ENCODE measurements around the gene MANSC1. TPM values are rescaled to one million over a fixed set of nuclear protein-coding genes. Genes with fewer than 3 reads are reported as not detected.

MANSC1 gene
- total and polyA plus RNA-seq, 2 experiments from 2014 or later = 8.2 to 12.2 TPM

GRCh38 chr12:12338527-12339168 lies 11.4 kb downstream of the MANSC1 start:
- Histone ChIP-seq H4K20me1 (ENCODE audit: insufficient read depth) (no peaks in the 10 kb centered on the region), H3K4me1 (ENCODE audit: insufficient read depth) (no peaks in the 10 kb centered on the region), H3K4me3 (no peak overlapping the region), H3K79me2 (ENCODE audit: insufficient read depth) (no peaks in the 10 kb centered on the region), H3K27me3 (replicated peaks; ENCODE audit: insufficient read depth) (no peaks in the 10 kb centered on the region), H3K9me2 (ENCODE audit: insufficient read depth) (no peaks in the 10 kb centered on the region), H3K36me3 (ENCODE audit: low read depth) (no peaks in the 10 kb centered on the region), H3K9me3 (ENCODE audit: low read depth) (no peaks in the 10 kb centered on the region), H3K9ac (no peak overlapping the region), H2AFZ (no peak overlapping the region), H3K4me2 (ENCODE audit: unreplicated experiment) (no peak overlapping the region), H3F3A (ENCODE audit: insufficient read depth) (no peaks in the 10 kb centered on the region), H3K27ac (no peak overlapping the region)
- peak; percentile 28 for DNase-seq
- in situ Hi-C loops (cut with MboI) = no loop called here
- 89 to 94% methylated on average over 8 of the region's 8 CpGs for WGBS, 2 experiments (ENCODE audit: low coverage in 1 of 2, low lambda C conversion rate in 2 of 2, missing lambda C conversion rate in 2 of 2)
- TF ChIP-seq EZH2 (IDR thresholded peaks at IDR 0.05; ENCODE audit: insufficient read depth, poor library complexity, severe bottlenecking) = no peak
- TF ChIP-seq EZH2phosphoT487 (IDR thresholded peaks at IDR 0.05; ENCODE audit: insufficient read depth, low read depth) = no peak

GRCh38 chr12:12336511-12336910 lies 13.5 kb downstream of the MANSC1 start:
- Histone ChIP-seq H3K9me2 (ENCODE audit: insufficient read depth) (no peaks in the 10 kb centered on the region), H3K4me3 (no peak overlapping the region), H3F3A (ENCODE audit: insufficient read depth) (no peaks in the 10 kb centered on the region), H3K4me1 (ENCODE audit: insufficient read depth) (no peaks in the 10 kb centered on the region), H3K9me3 (ENCODE audit: low read depth) (no peaks in the 10 kb centered on the region), H2AFZ (no peak overlapping the region), H3K27me3 (replicated peaks; ENCODE audit: insufficient read depth) (no peaks in the 10 kb centered on the region), H3K36me3 (ENCODE audit: low read depth) (no peaks in the 10 kb centered on the region), H4K20me1 (ENCODE audit: insufficient read depth) (no peaks in the 10 kb centered on the region), H3K9ac (no peak overlapping the region), H3K79me2 (ENCODE audit: insufficient read depth) (no peaks in the 10 kb centered on the region), H3K27ac (no peak overlapping the region), H3K4me2 (ENCODE audit: unreplicated experiment) (no peak overlapping the region)
- DNase-seq = no peak
- in situ Hi-C loops (cut with MboI) = no loop called here
- TF ChIP-seq EZH2phosphoT487 (IDR thresholded peaks at IDR 0.05; ENCODE audit: insufficient read depth, low read depth) = no peak
- no peak for TF ChIP-seq EZH2 (IDR thresholded peaks at IDR 0.05; ENCODE audit: insufficient read depth, poor library complexity, severe bottlenecking)
- 78 to 87% methylated on average over 1 of the region's 1 CpG for WGBS, 2 experiments (ENCODE audit: low coverage in 1 of 2, low lambda C conversion rate in 2 of 2, missing lambda C conversion rate in 2 of 2)

GRCh38 chr12:12336049-12336411 lies 14.0 kb downstream of the MANSC1 start:
- no peaks in the 10 kb centered on the region for H3K9me3 ChIP-seq (ENCODE audit: low read depth)
- WGBS, 2 experiments (ENCODE audit: low coverage in 1 of 2, low lambda C conversion rate in 2 of 2, missing lambda C conversion rate in 2 of 2) = 95 to 98% methylated on average over 5 of the region's 5 CpGs
- no peaks in the 10 kb centered on the region for H3F3A ChIP-seq (ENCODE audit: insufficient read depth)
- no peak overlapping the region for H3K4me2 ChIP-seq (ENCODE audit: unreplicated experiment)
- in situ Hi-C loops (cut with MboI) = no loop called here
- no peaks in the 10 kb centered on the region for H3K9me2 ChIP-seq (ENCODE audit: insufficient read depth)
- H4K20me1 ChIP-seq (ENCODE audit: insufficient read depth) = no peaks in the 10 kb centered on the region
- H3K27me3 ChIP-seq (replicated peaks; ENCODE audit: insufficient read depth) = no peaks in the 10 kb centered on the region
- DNase-seq = no peak
- H2AFZ ChIP-seq = no peak overlapping the region
- TF ChIP-seq EZH2phosphoT487 (IDR thresholded peaks at IDR 0.05; ENCODE audit: insufficient read depth, low read depth) (no peak), EZH2 (IDR thresholded peaks at IDR 0.05; ENCODE audit: insufficient read depth, poor library complexity, severe bottlenecking) (no peak)
- H3K36me3 ChIP-seq (ENCODE audit: low read depth) = no peaks in the 10 kb centered on the region
- H3K9ac ChIP-seq = no peak overlapping the region
- H3K4me1 ChIP-seq (ENCODE audit: insufficient read depth) = no peaks in the 10 kb centered on the region
- H3K79me2 ChIP-seq (ENCODE audit: insufficient read depth) = no peaks in the 10 kb centered on the region
- H3K4me3 ChIP-seq = no peak overlapping the region
- H3K27ac ChIP-seq = no peak overlapping the region

GRCh38 chr12:12334367-12335040 lies 15.5 kb downstream of the MANSC1 start:
- in situ Hi-C loops (cut with MboI) = no loop called here
- H3K4me2 ChIP-seq (ENCODE audit: unreplicated experiment) = no peak overlapping the region

More at GRCh38 chr12:12334367-12335040, 15.5 kb downstream of the MANSC1 start:
- Histone ChIP-seq H3F3A (ENCODE audit: insufficient read depth) (no peaks in the 10 kb centered on the region), H4K20me1 (ENCODE audit: insufficient read depth) (no peaks in the 10 kb centered on the region), H3K27me3 (replicated peaks; ENCODE audit: insufficient read depth) (no peaks in the 10 kb centered on the region), H3K4me3 (no peak overlapping the region), H3K27ac (no peak overlapping the region), H3K4me1 (ENCODE audit: insufficient read depth) (no peaks in the 10 kb centered on the region), H3K9ac (0 out of 2 replicates have a peak overlapping the region, but pooled peaks have one; percentile 10), H3K9me2 (ENCODE audit: insufficient read depth) (no peaks in the 10 kb centered on the region), H2AFZ (peak overlapping the region; percentile 34; the same call in 1 of the 2 replicates), H3K36me3 (ENCODE audit: low read depth) (no peaks in the 10 kb centered on the region), H3K9me3 (ENCODE audit: low read depth) (no peaks in the 10 kb centered on the region), H3K79me2 (ENCODE audit: insufficient read depth) (no peaks in the 10 kb centered on the region)
- TF ChIP-seq EZH2 (IDR thresholded peaks at IDR 0.05; ENCODE audit: insufficient read depth, poor library complexity, severe bottlenecking) (no peak), EZH2phosphoT487 (IDR thresholded peaks at IDR 0.05; ENCODE audit: insufficient read depth, low read depth) (no peak)
- peak; percentile 70 for DNase-seq
- 17 to 20% methylated on average over 10 of the region's 10 CpGs for WGBS, 2 experiments (ENCODE audit: low coverage in 1 of 2, low lambda C conversion rate in 2 of 2, missing lambda C conversion rate in 2 of 2)

Measured in GM23248 (cell line).